Measurements from ENCODE around the gene NAA38.

NAA38 gene

GRCh38 chr17:7824021-7824924, 33.1 kb downstream of the NAA38 start:
- Histone ChIP-seq H2AFZ (ENCODE audit: low read length) (no peak overlapping the region), H3K27ac (ENCODE audit: low read length) (no peak overlapping the region), H3K27me3 (replicated peaks; ENCODE audit: insufficient read depth, low read length) (peaks cover 95% of the 10 kb centered on the region), H3K79me2 (ENCODE audit: low read length) (no peaks in the 10 kb centered on the region), H3K4me1 (ENCODE audit: low read length) (no peaks in the 10 kb centered on the region), H3K36me3 (replicated peaks; ENCODE audit: insufficient read depth, low read length) (no peaks in the 10 kb centered on the region), H3K9me2 (replicated peaks; ENCODE audit: insufficient read depth, low read length) (no peaks in the 10 kb centered on the region), H3K9me3 (replicated peaks; ENCODE audit: insufficient read depth, low read length) (no peaks in the 10 kb centered on the region), H3K4me3 (ENCODE audit: low read length) (no peak overlapping the region), H4K20me1 (ENCODE audit: insufficient read depth, low read length) (no peaks in the 10 kb centered on the region), H3F3A (ENCODE audit: insufficient read depth, low read length) (no peaks in the 10 kb centered on the region), H3K4me2 (ENCODE audit: low read depth, low read length) (no peak overlapping the region), H3K9ac (ENCODE audit: low read length) (no peak overlapping the region)
- no peak for DNase-seq
- TF ChIP-seq, protein P1, sequence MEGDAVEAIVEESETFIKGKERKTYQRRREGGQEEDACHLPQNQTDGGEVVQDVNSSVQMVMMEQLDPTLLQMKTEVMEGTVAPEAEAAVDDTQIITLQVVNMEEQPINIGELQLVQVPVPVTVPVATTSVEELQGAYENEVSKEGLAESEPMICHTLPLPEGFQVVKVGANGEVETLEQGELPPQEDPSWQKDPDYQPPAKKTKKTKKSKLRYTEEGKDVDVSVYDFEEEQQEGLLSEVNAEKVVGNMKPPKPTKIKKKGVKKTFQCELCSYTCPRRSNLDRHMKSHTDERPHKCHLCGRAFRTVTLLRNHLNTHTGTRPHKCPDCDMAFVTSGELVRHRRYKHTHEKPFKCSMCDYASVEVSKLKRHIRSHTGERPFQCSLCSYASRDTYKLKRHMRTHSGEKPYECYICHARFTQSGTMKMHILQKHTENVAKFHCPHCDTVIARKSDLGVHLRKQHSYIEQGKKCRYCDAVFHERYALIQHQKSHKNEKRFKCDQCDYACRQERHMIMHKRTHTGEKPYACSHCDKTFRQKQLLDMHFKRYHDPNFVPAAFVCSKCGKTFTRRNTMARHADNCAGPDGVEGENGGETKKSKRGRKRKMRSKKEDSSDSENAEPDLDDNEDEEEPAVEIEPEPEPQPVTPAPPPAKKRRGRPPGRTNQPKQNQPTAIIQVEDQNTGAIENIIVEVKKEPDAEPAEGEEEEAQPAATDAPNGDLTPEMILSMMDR (IDR thresholded peaks at IDR 0.05; ENCODE audit: low read length): no peak
- TF ChIP-seq EZH2phosphoT487 (IDR thresholded peaks at IDR 0.05; ENCODE audit: low read length) (no peak), EZH2 (optimal IDR thresholded peaks at IDR 0.05; ENCODE audit: low read depth, low read length) (no peak)

GRCh38 chr17:7823581-7824001, 33.8 kb downstream of the NAA38 start:
- TF ChIP-seq EZH2phosphoT487 (IDR thresholded peaks at IDR 0.05; ENCODE audit: low read length) (no peak), EZH2 (optimal IDR thresholded peaks at IDR 0.05; ENCODE audit: low read depth, low read length) (no peak)
- TF ChIP-seq, protein P1 (IDR thresholded peaks at IDR 0.05; ENCODE audit: low read length): no peak
- no peaks in the 10 kb centered on the region for H3K9me2 ChIP-seq (replicated peaks; ENCODE audit: insufficient read depth, low read length)
- no peaks in the 10 kb centered on the region for H3F3A ChIP-seq (ENCODE audit: insufficient read depth, low read length)
- H3K36me3 ChIP-seq (replicated peaks; ENCODE audit: insufficient read depth, low read length): no peaks in the 10 kb centered on the region
- peaks cover 96% of the 10 kb centered on the region for H3K27me3 ChIP-seq (replicated peaks; ENCODE audit: insufficient read depth, low read length)
- no peak overlapping the region for H2AFZ ChIP-seq (ENCODE audit: low read length)
- H4K20me1 ChIP-seq (ENCODE audit: insufficient read depth, low read length): no peaks in the 10 kb centered on the region
- H3K4me1 ChIP-seq (ENCODE audit: low read length): no peaks in the 10 kb centered on the region
- H3K9me3 ChIP-seq (replicated peaks; ENCODE audit: insufficient read depth, low read length): no peaks in the 10 kb centered on the region
- no peak overlapping the region for H3K27ac ChIP-seq (ENCODE audit: low read length)
- no peak overlapping the region for H3K4me3 ChIP-seq (ENCODE audit: low read length)
- H3K9ac ChIP-seq (ENCODE audit: low read length): no peak overlapping the region
- no peak overlapping the region for H3K4me2 ChIP-seq (ENCODE audit: low read depth, low read length)
- no peaks in the 10 kb centered on the region for H3K79me2 ChIP-seq (ENCODE audit: low read length)
- no peak for DNase-seq

DNA sequence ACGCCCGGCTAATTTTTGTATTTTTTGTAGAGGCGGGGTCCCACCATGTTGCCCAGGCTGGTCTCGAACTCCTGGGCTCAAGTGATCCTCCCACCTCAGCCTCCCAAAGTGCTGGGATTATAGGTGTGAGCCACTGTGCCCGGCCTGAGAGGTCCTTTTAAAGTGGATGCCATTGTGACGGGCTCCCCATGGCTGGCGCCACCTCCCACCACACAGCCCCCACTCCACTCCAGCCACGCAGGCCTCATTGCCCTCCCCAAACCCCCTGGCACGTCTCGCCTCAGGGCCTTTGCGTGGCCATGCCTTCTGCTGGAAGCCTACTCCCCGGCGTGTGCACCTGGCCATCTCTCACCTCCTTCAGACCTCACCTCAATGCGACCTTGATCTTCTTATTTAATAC, 35.2 kb downstream of the NAA38 start:
- no peaks in the 10 kb centered on the region for H3K36me3 ChIP-seq (replicated peaks; ENCODE audit: insufficient read depth, low read length)
- no peaks in the 10 kb centered on the region for H3K79me2 ChIP-seq (ENCODE audit: low read length)
- H3K9me3 ChIP-seq (replicated peaks; ENCODE audit: insufficient read depth, low read length): no peaks in the 10 kb centered on the region
- no peaks in the 10 kb centered on the region for H3F3A ChIP-seq (ENCODE audit: insufficient read depth, low read length)
- no peak overlapping the region for H2AFZ ChIP-seq (ENCODE audit: low read length)
- H3K4me1 ChIP-seq (ENCODE audit: low read length): no peaks in the 10 kb centered on the region
- no peak overlapping the region for H3K4me2 ChIP-seq (ENCODE audit: low read depth, low read length)
- no peak for DNase-seq
- H4K20me1 ChIP-seq (ENCODE audit: insufficient read depth, low read length): no peaks in the 10 kb centered on the region
- H3K9me2 ChIP-seq (replicated peaks; ENCODE audit: insufficient read depth, low read length): no peaks in the 10 kb centered on the region
- no peak for TF ChIP-seq EZH2phosphoT487 (IDR thresholded peaks at IDR 0.05; ENCODE audit: low read length)
- TF ChIP-seq, protein P1 (IDR thresholded peaks at IDR 0.05; ENCODE audit: low read length): no peak
- no peak for TF ChIP-seq EZH2 (optimal IDR thresholded peaks at IDR 0.05; ENCODE audit: low read depth, low read length)
- H3K9ac ChIP-seq (ENCODE audit: low read length): no peak overlapping the region
- H3K27me3 ChIP-seq (replicated peaks; ENCODE audit: insufficient read depth, low read length): peaks cover 96% of the 10 kb centered on the region
- no peak overlapping the region for H3K27ac ChIP-seq (ENCODE audit: low read length)
- no peak overlapping the region for H3K4me3 ChIP-seq (ENCODE audit: low read length)
